Natural killer cell treated with Interleukin-12 subunit alpha and Interleukin-12 subunit beta and Interleukin-15 and Interleukin-18, amount 100 ng/mL, for 72 hours (primary cell): ENCODE data around the gene SPI1. TPM values are rescaled to one million over a fixed set of nuclear protein-coding genes. Genes with fewer than 3 reads are reported as not detected.

Source experiments
- ATAC-seq, 2 donors: fragments of 150-1000 bp; cut with Tn5 transposase in 1 of 2; sonication (Bioruptor Pico), chemical (Tn5 transposase) in 1 of 2; 2 replicates each; pipeline ENCODE4 v1.10.0; 2021
- DNase-seq: peaks from one replicate; pipeline ENCODE4 v3.0.0; 2022; ENCODE audit warnings: low spot score
- H3K27ac Mint-ChIP-seq, 2 donors: 1 replicate in 1 of 2; 2 replicates in 1 of 2; pipeline ENCODE4 v1.8.0; 2022; ENCODE audit warnings: mixed read lengths in 2 of 2, mild to moderate bottlenecking in 1 of 2, moderate library complexity in 1 of 2
- H3K27me3 Mint-ChIP-seq, 2 donors: 1 replicate in 1 of 2; 2 replicates in 1 of 2; pipeline ENCODE4 v1.8.0; 2022; ENCODE audit warnings: mixed read lengths in 2 of 2
- H3K36me3 Mint-ChIP-seq: one replicate; pipeline ENCODE4 v1.8.0; 2022; ENCODE audit warnings: mixed read lengths
- H3K4me1 Mint-ChIP-seq, 2 donors: 1 replicate in 1 of 2; 2 replicates in 1 of 2; pipeline ENCODE4 v1.8.0; 2022; ENCODE audit warnings: low read depth in 2 of 2, mixed read lengths in 2 of 2, mild to moderate bottlenecking in 1 of 2
- H3K4me3 Mint-ChIP-seq: one replicate; pipeline ENCODE4 v1.8.0; 2022; ENCODE audit warnings: mixed read lengths
- H3K9me3 Mint-ChIP-seq: 2 replicates; pipeline ENCODE4 v1.8.0; 2022; ENCODE audit warnings: mixed read lengths
- total RNA-seq, 2 donors: library from RNA; stranded (reverse); gene quantifications; one replicate each; pipeline ENCODE4 v1.2.3, GENCODE V29; 2022

Gene SPI1
- total RNA-seq, 2 donors from 2014 or later = 2.0 to 2.5 TPM

- peak; percentile 32 to 43 for ATAC-seq
- no peak overlapping the region for H3K27ac Mint-ChIP-seq
- peaks cover 34 to 46% of the 10 kb centered on the region in 2 donors for H3K4me1 Mint-ChIP-seq
- no peaks in the 10 kb centered on the region for H3K27me3 Mint-ChIP-seq
- DNase-seq = no peak
- H3K9me3 Mint-ChIP-seq = no peaks in the 10 kb centered on the region
- H3K36me3 Mint-ChIP-seq = no peaks in the 10 kb centered on the region
- H3K4me3 Mint-ChIP-seq = no peak overlapping the region
Measured at GRCh38 chr11:47387944-47388696, 9.8 kb upstream of the SPI1 start.

DNA sequence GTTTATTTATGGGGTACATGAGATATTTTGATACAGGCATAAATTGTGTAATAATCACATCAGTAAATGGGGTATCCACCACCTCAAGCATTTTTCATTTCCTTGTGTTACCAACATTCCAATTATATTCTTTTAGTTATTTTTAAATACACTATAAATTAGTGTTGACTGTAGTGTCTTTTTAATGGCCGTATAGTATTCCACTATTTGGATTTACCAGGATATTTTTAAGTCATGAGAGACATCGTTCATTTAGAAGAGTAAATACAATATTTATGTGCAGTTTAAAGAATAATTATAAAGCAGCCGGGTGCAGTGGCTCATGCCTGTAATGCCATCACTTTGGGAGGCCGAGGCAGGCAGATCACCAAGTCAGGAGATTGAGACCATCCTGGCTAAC, 6.2 kb upstream of the SPI1 start:
- H3K4me1 Mint-ChIP-seq = peaks cover 14 to 19% of the 10 kb centered on the region in 2 donors
- DNase-seq (no peak), ATAC-seq (no peak)
- H3K36me3 Mint-ChIP-seq = no peaks in the 10 kb centered on the region
- no peaks in the 10 kb centered on the region for H3K27me3 Mint-ChIP-seq
- no peak overlapping the region for H3K27ac Mint-ChIP-seq
- H3K9me3 Mint-ChIP-seq = no peaks in the 10 kb centered on the region
- no peak overlapping the region for H3K4me3 Mint-ChIP-seq

- Mint-ChIP-seq H3K4me1 (peaks cover 4 to 8% of the 10 kb centered on the region in 2 donors), H3K27ac (peak overlapping the region in 1 of 2 donors; percentile 60), H3K27me3 (no peaks in the 10 kb centered on the region), H3K4me3 (no peak overlapping the region), H3K36me3 (no peaks in the 10 kb centered on the region), H3K9me3 (no peaks in the 10 kb centered on the region)
- DNase-seq (no peak), ATAC-seq (no peak)
Measured at GRCh38 chr11:47383071-47383470, 4.7 kb upstream of the SPI1 start.

DNA sequence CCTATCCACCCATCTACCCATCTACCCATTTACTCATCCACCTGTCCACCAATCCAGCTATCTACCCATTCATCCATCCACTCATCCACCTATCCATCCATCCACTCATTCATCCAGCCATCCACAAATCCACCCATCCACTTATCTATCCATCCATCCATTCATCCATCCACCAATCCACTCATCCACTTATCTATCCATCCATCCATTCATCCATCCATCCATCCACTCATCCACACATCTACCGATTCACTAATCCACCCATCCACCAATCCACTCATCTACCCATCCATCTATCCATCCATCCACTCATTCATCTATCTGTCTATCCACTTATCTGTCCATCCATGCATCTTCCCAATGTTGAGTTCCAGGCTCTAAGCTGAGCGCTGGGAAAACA, 1.7 kb upstream of the SPI1 start:
- peaks cover 5 to 6% of the 10 kb centered on the region in 2 donors for H3K4me1 Mint-ChIP-seq
- no peaks in the 10 kb centered on the region for H3K9me3 Mint-ChIP-seq
- ATAC-seq (no peak), DNase-seq (no peak)
- H3K4me3 Mint-ChIP-seq = no peak overlapping the region
- H3K27me3 Mint-ChIP-seq = no peaks in the 10 kb centered on the region
- H3K27ac Mint-ChIP-seq = no peak overlapping the region
- no peaks in the 10 kb centered on the region for H3K36me3 Mint-ChIP-seq

GRCh38 chr11:47379317-47379716, 970 bp upstream of the SPI1 start:
- no peaks in the 10 kb centered on the region for H3K9me3 Mint-ChIP-seq
- no peaks in the 10 kb centered on the region for H3K27me3 Mint-ChIP-seq
- peaks cover 9 to 10% of the 10 kb centered on the region in 2 donors for H3K4me1 Mint-ChIP-seq
- DNase-seq = no peak
- no peaks in the 10 kb centered on the region for H3K36me3 Mint-ChIP-seq
- H3K27ac Mint-ChIP-seq = no peak overlapping the region
- no peak for ATAC-seq
- no peak overlapping the region for H3K4me3 Mint-ChIP-seq

GRCh38 chr11:47378836-47379170, 456 bp upstream of the SPI1 start:
- Mint-ChIP-seq H3K27me3 (no peaks in the 10 kb centered on the region), H3K9me3 (no peaks in the 10 kb centered on the region), H3K4me3 (no peak overlapping the region), H3K4me1 (peaks cover 10 to 15% of the 10 kb centered on the region in 2 donors), H3K36me3 (no peaks in the 10 kb centered on the region), H3K27ac (no peak overlapping the region)
- ATAC-seq = no peak
- no peak for DNase-seq

- peak overlapping the region; percentile 34 to 45 for H3K27ac Mint-ChIP-seq
Measured at GRCh38 chr11:47377571-47378009, 757 bp downstream of the SPI1 start.

GRCh38 chr11:47376525-47377371, 1.6 kb downstream of the SPI1 start:
- peaks cover 10 to 15% of the 10 kb centered on the region in 2 donors for H3K4me1 Mint-ChIP-seq

More at GRCh38 chr11:47377571-47378009, 757 bp downstream of the SPI1 start:
- Mint-ChIP-seq H3K36me3 (no peaks in the 10 kb centered on the region), H3K27me3 (no peaks in the 10 kb centered on the region), H3K9me3 (no peaks in the 10 kb centered on the region), H3K4me3 (peak overlapping the region; percentile 45), H3K4me1 (peaks cover 10 to 15% of the 10 kb centered on the region in 2 donors)
- DNase-seq (no peak), ATAC-seq (no peak)

DNA sequence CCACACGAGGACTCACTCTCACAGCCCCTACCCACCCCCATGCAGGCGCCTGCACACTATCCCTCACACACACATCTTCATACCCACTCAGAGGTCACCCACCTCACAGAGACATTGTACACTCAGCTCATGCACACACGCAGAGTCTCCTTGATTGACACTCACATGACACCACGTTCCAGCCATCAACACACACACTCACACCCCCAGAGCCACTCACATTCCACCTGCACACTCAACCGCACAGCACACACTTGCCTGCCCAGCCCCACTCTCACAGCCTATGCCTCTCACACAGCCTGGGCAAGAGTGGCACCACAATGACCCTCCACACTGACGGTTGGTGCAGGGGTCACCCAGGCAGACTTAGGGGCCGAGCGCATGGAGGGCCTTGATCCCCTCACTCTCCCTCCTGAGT, 2.2 kb downstream of the SPI1 start:
- H3K9me3 Mint-ChIP-seq = no peaks in the 10 kb centered on the region

More at GRCh38 chr11:47376525-47377371, 1.6 kb downstream of the SPI1 start:
- no peaks in the 10 kb centered on the region for H3K36me3 Mint-ChIP-seq
- H3K9me3 Mint-ChIP-seq = no peaks in the 10 kb centered on the region
- DNase-seq = no peak
- peak overlapping the region; percentile 48 for H3K4me3 Mint-ChIP-seq
- peak in 1 of 2 donors; percentile 20 for ATAC-seq
- H3K27ac Mint-ChIP-seq = peak overlapping the region in 1 of 2 donors; percentile 29
- no peaks in the 10 kb centered on the region for H3K27me3 Mint-ChIP-seq

GRCh38 chr11:47375546-47376085, 2.7 kb downstream of the SPI1 start:
- DNase-seq (no peak), ATAC-seq (no peak)
- no peaks in the 10 kb centered on the region for H3K36me3 Mint-ChIP-seq
- H3K27ac Mint-ChIP-seq = peak overlapping the region in 1 of 2 donors; percentile 29
- H3K4me3 Mint-ChIP-seq = no peak overlapping the region
- H3K4me1 Mint-ChIP-seq = peaks cover 10 to 15% of the 10 kb centered on the region in 2 donors
- no peaks in the 10 kb centered on the region for H3K27me3 Mint-ChIP-seq
- no peaks in the 10 kb centered on the region for H3K9me3 Mint-ChIP-seq

More for the DNA sequence above, 2.2 kb downstream of the SPI1 start:
- no peak for DNase-seq
- H3K27me3 Mint-ChIP-seq = no peaks in the 10 kb centered on the region
- no peak for ATAC-seq
- no peaks in the 10 kb centered on the region for H3K36me3 Mint-ChIP-seq
- H3K27ac Mint-ChIP-seq = peak overlapping the region in 1 of 2 donors; percentile 29
- H3K4me1 Mint-ChIP-seq = peaks cover 10 to 15% of the 10 kb centered on the region in 2 donors
- H3K4me3 Mint-ChIP-seq = peak overlapping the region; percentile 48

DNA sequence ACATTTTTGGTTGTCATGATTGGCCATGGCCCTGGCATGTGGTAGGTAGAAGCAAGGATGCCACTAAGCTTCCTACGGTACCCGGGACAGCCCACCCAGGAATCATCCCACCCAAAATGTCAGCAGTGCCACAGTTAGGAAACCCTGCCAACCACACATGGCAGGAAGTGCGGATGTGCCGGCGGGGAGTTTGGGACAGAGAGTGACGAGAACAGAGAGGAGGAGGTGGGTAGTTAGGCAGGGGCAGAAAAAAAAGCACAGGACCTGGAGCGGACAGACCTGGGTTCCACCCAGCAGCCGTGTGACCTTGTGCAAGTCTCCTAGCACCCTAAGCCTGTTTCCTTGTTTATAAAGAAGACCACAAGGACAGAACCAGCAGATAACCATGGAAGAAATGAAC, 3.3 kb downstream of the SPI1 start:
- ATAC-seq = no peak
- H3K27ac Mint-ChIP-seq = peak overlapping the region in 1 of 2 donors; percentile 21
- no peaks in the 10 kb centered on the region for H3K27me3 Mint-ChIP-seq
- H3K4me3 Mint-ChIP-seq = no peak overlapping the region
- no peak for DNase-seq
- no peaks in the 10 kb centered on the region for H3K36me3 Mint-ChIP-seq
- no peaks in the 10 kb centered on the region for H3K9me3 Mint-ChIP-seq
- peaks cover 10 to 15% of the 10 kb centered on the region in 2 donors for H3K4me1 Mint-ChIP-seq

DNA sequence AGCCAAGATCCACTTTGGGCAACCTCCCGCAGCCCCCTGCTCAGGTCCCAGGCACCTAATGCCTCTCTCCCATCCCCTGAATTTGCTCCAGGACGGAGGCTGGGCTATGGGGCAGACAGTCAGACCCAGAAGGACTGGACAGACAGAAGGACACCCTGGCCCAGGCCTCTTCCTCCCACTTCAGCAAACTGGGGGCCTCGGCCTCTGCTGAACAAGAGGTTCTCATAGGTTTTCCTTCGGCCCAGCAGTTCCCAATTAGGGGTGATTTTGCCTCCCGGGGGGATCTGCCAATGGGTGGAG, 3.7 kb downstream of the SPI1 start:
- no peak overlapping the region for H3K4me3 Mint-ChIP-seq
- peak overlapping the region in 1 of 2 donors; percentile 21 for H3K27ac Mint-ChIP-seq
- no peaks in the 10 kb centered on the region for H3K36me3 Mint-ChIP-seq
- H3K9me3 Mint-ChIP-seq = no peaks in the 10 kb centered on the region
- ATAC-seq (no peak), DNase-seq (no peak)
- no peaks in the 10 kb centered on the region for H3K27me3 Mint-ChIP-seq
- peaks cover 10 to 15% of the 10 kb centered on the region in 2 donors for H3K4me1 Mint-ChIP-seq

DNA sequence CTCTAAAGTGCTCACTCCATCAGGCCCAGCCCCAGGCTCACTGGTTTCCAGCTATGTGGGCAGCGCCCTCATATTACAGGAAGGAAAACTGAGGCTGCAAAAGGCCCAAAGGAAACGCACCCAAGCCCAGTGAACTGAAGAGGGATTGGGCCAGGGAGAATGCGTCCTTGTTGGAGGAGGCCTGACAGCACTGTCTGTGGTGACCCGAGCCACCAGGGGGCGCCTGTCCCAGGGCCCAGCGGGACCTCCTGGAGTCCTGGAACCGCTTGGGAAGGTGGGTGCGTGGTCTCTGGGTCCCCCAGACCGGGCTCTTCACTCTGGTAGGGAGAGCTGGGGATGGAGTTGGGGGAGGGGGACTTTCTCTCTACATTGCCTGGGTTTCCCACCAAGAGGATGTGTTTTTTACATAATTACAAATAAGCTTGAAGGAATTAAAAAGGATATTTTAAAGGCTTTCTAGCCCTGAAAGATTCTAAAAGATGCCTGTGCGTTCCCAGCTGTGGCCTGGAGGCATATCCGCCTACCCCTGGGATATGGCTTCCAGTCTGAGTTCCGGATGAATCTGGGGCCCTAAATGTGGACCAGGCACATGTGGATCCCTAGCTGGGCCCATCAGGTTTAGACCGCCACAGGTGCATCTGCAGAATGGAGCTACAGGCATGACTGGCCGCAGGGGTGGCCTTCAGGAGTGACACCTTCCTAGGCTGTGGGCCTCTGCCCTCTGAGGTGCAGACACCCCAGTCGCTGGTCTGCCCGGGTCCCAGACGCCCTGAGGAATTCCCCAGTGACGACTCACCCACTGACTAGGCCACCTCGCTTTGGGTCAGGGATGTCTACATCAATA, 4.2 kb downstream of the SPI1 start:
- Mint-ChIP-seq H3K27me3 (no peaks in the 10 kb centered on the region), H3K4me3 (peak overlapping the region; percentile 3), H3K36me3 (no peaks in the 10 kb centered on the region), H3K4me1 (peaks cover 10 to 15% of the 10 kb centered on the region in 2 donors), H3K27ac (peak overlapping the region in 1 of 2 donors; percentile 21), H3K9me3 (no peaks in the 10 kb centered on the region)
- peak; percentile 81 to 86 for ATAC-seq
- DNase-seq = peak; percentile 88
